Liver (tissue), 9 donors: ENCODE measurements around the gene THSD4. TPM values are rescaled to one million over a fixed set of nuclear protein-coding genes. Genes with fewer than 3 reads are reported as not detected.

ENCODE experiments used
- DNase-seq: peaks from one replicate; pipeline ENCODE4 v3.0.0-alpha.2; 2017; ENCODE audit warnings: low spot score
- H3K27ac ChIP-seq, 2 donors: one replicate each; pipeline ENCODE4 v1.7.0; 2013; ENCODE audit warnings: inconsistent platforms in 2 of 2, low read length in 2 of 2, control low read depth in 1 of 2, low read depth in 1 of 2, mild to moderate bottlenecking in 1 of 2
- H3K27me3 ChIP-seq, 4 donors: one replicate each; pipeline versions ENCODE4 v1.6.1 to v1.7.0; 2013; ENCODE audit warnings: low read length in 3 of 4, inconsistent platforms in 1 of 4, mild to moderate bottlenecking in 1 of 4, moderate library complexity in 1 of 4; ENCODE audit not compliant: control insufficient read depth in 4 of 4, insufficient read depth in 4 of 4
- H3K36me3 ChIP-seq, 4 donors: one replicate each; pipeline versions ENCODE4 v1.6.1 to v1.7.0; 2013; ENCODE audit warnings: low read length in 3 of 4, mild to moderate bottlenecking in 3 of 4, low read depth in 1 of 4, moderate library complexity in 1 of 4; ENCODE audit not compliant: control insufficient read depth in 4 of 4, insufficient read depth in 3 of 4
- H3K4me1 ChIP-seq, 4 donors: one replicate each; pipeline versions ENCODE4 v1.6.1 to v1.7.0; 2013; ENCODE audit warnings: low read length in 3 of 4, mild to moderate bottlenecking in 3 of 4, moderate library complexity in 1 of 4; ENCODE audit not compliant: control insufficient read depth in 4 of 4, insufficient read depth in 4 of 4
- H3K4me3 ChIP-seq, 3 donors: one replicate each; pipeline versions ENCODE4 v1.6.1 to v1.7.0; 2013; ENCODE audit warnings: low read length in 3 of 3, control low read depth in 1 of 3, low read depth in 1 of 3, mild to moderate bottlenecking in 1 of 3
- H3K9ac ChIP-seq, 2 donors: one replicate each; pipeline ENCODE4 v1.7.0; 2013; ENCODE audit warnings: low read length in 2 of 2, mild to moderate bottlenecking in 2 of 2, moderate library complexity in 2 of 2, control low read depth in 1 of 2, low read depth in 1 of 2
- H3K9me3 ChIP-seq, 4 donors: one replicate each; pipeline versions ENCODE4 v1.6.1 to v1.7.0; 2013; ENCODE audit warnings: low read length in 3 of 4; ENCODE audit not compliant: control insufficient read depth in 4 of 4
- CTCF ChIP-seq: fragments of 150-350 bp; IDR thresholded peaks from 2 replicates; pipeline ENCODE4 v1.5.1; 2017; ENCODE audit warnings: improper control_type of control experiment, low read depth, low read length; ENCODE audit not compliant: missing input control
- EGR1 ChIP-seq, 2 donors: IDR thresholded peaks; 2 replicates each; pipeline ENCODE4 v1.6.1; 2016 to 2018; ENCODE audit warnings: antibody characterized with exemption in 2 of 2, low read depth in 2 of 2
- FOXA1 ChIP-seq: IDR thresholded peaks from 2 replicates; pipeline ENCODE4 v1.6.1; 2016; ENCODE audit warnings: antibody characterized with exemption
- GABPA ChIP-seq, 2 donors: IDR thresholded peaks in 1 of 2; conservative IDR thresholded peaks in 1 of 2; 2 replicates each; pipeline ENCODE4 v1.6.1; 2016; ENCODE audit warnings: antibody characterized with exemption in 2 of 2, mild to moderate bottlenecking in 1 of 2, moderate library complexity in 1 of 2
- HNF4A ChIP-seq, 2 donors: conservative IDR thresholded peaks; 2 replicates each; pipeline ENCODE4 v1.6.1; 2016; ENCODE audit warnings: antibody characterized with exemption in 2 of 2, mild to moderate bottlenecking in 2 of 2
- JUND ChIP-seq, 2 donors: IDR thresholded peaks; 2 replicates each; pipeline ENCODE4 v1.6.1; 2016; ENCODE audit warnings: antibody characterized with exemption in 2 of 2
- MAX ChIP-seq: IDR thresholded peaks from 2 replicates; pipeline ENCODE4 v1.6.1; 2016; ENCODE audit warnings: antibody characterized with exemption
- RXRA ChIP-seq, 2 donors: IDR thresholded peaks; 2 replicates each; pipeline ENCODE4 v1.6.1; 2017 to 2018; ENCODE audit warnings: antibody characterized with exemption in 2 of 2, mild to moderate bottlenecking in 1 of 2
- SP1 ChIP-seq: IDR thresholded peaks from 2 replicates; pipeline ENCODE4 v1.6.1; 2018; ENCODE audit warnings: antibody characterized with exemption, mild to moderate bottlenecking
- TAF1 ChIP-seq: conservative IDR thresholded peaks from 2 replicates; pipeline ENCODE4 v1.6.1; 2016; ENCODE audit warnings: antibody characterized with exemption, mild to moderate bottlenecking
- YY1 ChIP-seq: IDR thresholded peaks from 2 replicates; pipeline ENCODE4 v1.6.1; 2016; ENCODE audit warnings: antibody characterized with exemption, mild to moderate bottlenecking
- ZBTB33 ChIP-seq: IDR thresholded peaks from 2 replicates; pipeline ENCODE4 v1.6.1; 2016; ENCODE audit warnings: antibody characterized with exemption
- WGBS: extraction: QIAGEN DNeasy Blood & Tissue Kit; methylation state at CpG from one replicate; pipeline ENCODE4 v1.1.7; 2013; 5-methylcytosine and 5-hydroxymethylcytosine counted together
- polyA plus RNA-seq, 2 donors: library from polyadenylated mRNA; stranded (reverse) in 1 of 2; unstranded in 1 of 2; fragments of 200-250 nt in 1 of 2; fragments of >200 nt in 1 of 2; fragmentation: Nextera tagmentation in 1 of 2; extraction: Ambion mirVana in 1 of 2; gene quantifications; one replicate each; pipeline versions ENCODE4 v1.2.1 to v1.2.3, GENCODE V29; 2013 to 2015
- total RNA-seq, 2 donors: library from RNA; depleted of rRNA; stranded (reverse); fragments of >200 nt; gene quantifications; one replicate each; pipeline ENCODE4 v1.2.3, GENCODE V29; 2014
- TF ChIP-seq, protein P1 (sequence below): IDR thresholded peaks from 2 replicates; pipeline ENCODE4 v1.6.1; 2016; ENCODE audit warnings: antibody characterized with exemption, mild to moderate bottlenecking
- TF ChIP-seq, protein P2 (sequence below): IDR thresholded peaks from 2 replicates; pipeline ENCODE4 v1.6.1; 2016; ENCODE audit warnings: antibody characterized with exemption
- donor health status: healthy.
- donor health status: healthy.
- donor health status: healthy.
- donor health status: healthy.
- donor health status: healthy.

THSD4 gene
- total and polyA plus RNA-seq, 4 donors: 0.23 to 11.5 (median 1.9) TPM

DNA sequence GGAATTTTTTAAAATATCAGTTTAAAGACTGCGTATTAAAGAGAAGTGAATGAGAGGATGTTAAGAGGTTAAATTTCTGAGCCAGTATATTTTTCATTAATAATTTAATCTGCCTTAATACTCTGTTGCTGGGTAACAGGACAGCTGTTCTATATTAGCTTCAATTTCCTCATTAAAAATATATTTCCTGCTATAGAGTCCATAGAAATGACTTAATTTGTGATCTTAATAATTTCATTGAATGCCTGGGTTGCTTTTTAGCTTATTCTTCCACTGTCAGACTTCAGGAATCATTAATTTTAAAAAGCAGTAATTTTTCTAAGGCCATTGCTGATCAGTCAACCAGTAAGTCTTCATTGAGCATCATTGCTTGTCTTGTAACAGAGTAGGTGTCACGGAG lies 129.0 kb downstream of the THSD4 start:
- no peak overlapping the region for H3K9ac ChIP-seq
- peaks cover 0 to 7% (median 2%) of the 10 kb centered on the region in 4 donors for H3K36me3 ChIP-seq
- no peak overlapping the region for H3K4me3 ChIP-seq
- TF ChIP-seq YY1: no peak
- no peak for TF ChIP-seq JUND (IDR thresholded peaks at IDR 0.05)
- no peak for TF ChIP-seq EGR1 (IDR thresholded peaks at IDR 0.05; ENCODE audit: low read depth in 2 of 2)
- TF ChIP-seq RXRA (IDR thresholded peaks at IDR 0.05): no peak
- TF ChIP-seq, protein P1, sequence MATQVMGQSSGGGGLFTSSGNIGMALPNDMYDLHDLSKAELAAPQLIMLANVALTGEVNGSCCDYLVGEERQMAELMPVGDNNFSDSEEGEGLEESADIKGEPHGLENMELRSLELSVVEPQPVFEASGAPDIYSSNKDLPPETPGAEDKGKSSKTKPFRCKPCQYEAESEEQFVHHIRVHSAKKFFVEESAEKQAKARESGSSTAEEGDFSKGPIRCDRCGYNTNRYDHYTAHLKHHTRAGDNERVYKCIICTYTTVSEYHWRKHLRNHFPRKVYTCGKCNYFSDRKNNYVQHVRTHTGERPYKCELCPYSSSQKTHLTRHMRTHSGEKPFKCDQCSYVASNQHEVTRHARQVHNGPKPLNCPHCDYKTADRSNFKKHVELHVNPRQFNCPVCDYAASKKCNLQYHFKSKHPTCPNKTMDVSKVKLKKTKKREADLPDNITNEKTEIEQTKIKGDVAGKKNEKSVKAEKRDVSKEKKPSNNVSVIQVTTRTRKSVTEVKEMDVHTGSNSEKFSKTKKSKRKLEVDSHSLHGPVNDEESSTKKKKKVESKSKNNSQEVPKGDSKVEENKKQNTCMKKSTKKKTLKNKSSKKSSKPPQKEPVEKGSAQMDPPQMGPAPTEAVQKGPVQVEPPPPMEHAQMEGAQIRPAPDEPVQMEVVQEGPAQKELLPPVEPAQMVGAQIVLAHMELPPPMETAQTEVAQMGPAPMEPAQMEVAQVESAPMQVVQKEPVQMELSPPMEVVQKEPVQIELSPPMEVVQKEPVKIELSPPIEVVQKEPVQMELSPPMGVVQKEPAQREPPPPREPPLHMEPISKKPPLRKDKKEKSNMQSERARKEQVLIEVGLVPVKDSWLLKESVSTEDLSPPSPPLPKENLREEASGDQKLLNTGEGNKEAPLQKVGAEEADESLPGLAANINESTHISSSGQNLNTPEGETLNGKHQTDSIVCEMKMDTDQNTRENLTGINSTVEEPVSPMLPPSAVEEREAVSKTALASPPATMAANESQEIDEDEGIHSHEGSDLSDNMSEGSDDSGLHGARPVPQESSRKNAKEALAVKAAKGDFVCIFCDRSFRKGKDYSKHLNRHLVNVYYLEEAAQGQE: no peak
- TF ChIP-seq TAF1: no peak
- TF ChIP-seq ZBTB33: no peak
- no peak for TF ChIP-seq FOXA1
- TF ChIP-seq HNF4A (conservative IDR thresholded peaks at IDR 0.05): no peak
- TF ChIP-seq GABPA (IDR thresholded peaks at IDR 0.05 in 1 of 2, conservative IDR thresholded peaks at IDR 0.05 in 1 of 2): no peak
- TF ChIP-seq, protein P2, sequence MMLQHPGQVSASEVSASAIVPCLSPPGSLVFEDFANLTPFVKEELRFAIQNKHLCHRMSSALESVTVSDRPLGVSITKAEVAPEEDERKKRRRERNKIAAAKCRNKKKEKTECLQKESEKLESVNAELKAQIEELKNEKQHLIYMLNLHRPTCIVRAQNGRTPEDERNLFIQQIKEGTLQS: no peak
- no peaks in the 10 kb centered on the region for H3K9me3 ChIP-seq
- H3K27me3 ChIP-seq: no peaks in the 10 kb centered on the region
- WGBS: 95% methylated on average over 2 of the region's 2 CpGs
- no peak overlapping the region for H3K27ac ChIP-seq
- DNase-seq: no peak
- H3K4me1 ChIP-seq: peaks cover 1 to 12% (median 7%) of the 10 kb centered on the region in 4 donors

DNA sequence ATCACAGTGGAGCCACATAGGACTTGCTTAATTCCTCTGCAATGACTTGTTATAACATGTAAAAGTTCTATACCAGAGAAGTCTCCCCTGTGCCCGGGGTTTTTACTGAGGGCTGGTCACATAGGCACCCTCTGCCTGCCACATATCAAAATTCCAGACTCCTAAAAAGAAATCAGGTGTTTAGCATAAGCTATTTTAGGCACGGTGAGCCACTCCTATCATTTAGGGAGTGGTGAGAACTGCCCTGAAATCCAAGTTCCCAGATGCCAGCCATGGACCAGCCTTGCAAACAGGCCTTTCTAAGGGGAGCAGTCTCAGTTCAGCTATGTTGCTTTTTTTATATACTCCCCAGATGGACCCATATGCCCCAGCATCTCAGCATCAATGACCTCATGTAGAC lies 130.3 kb downstream of the THSD4 start:
- 91% methylated on average over 2 of the region's 2 CpGs for WGBS
- no peaks in the 10 kb centered on the region for H3K27me3 ChIP-seq
- DNase-seq: no peak

More for the DNA sequence above, 130.3 kb downstream of the THSD4 start:
- Histone ChIP-seq H3K9me3 (no peaks in the 10 kb centered on the region), H3K27ac (no peak overlapping the region), H3K4me3 (no peak overlapping the region), H3K9ac (no peak overlapping the region), H3K36me3 (peaks cover 0 to 7% (median 2%) of the 10 kb centered on the region in 4 donors), H3K4me1 (no peaks in the 10 kb centered on the region)
- TF ChIP-seq, protein P2: no peak
- TF ChIP-seq YY1 (no peak), CTCF (no peak), SP1 (no peak), MAX (no peak), ZBTB33 (no peak), RXRA (IDR thresholded peaks at IDR 0.05) (no peak), TAF1 (no peak), JUND (IDR thresholded peaks at IDR 0.05) (no peak)
- TF ChIP-seq, protein P1: no peak
